LNCaP clone FGC (cell line): Measurements from ENCODE around the gene KCNK6.

Experiments
- DNase-seq: peaks from one replicate; pipeline ENCODE4 v3.0.0-alpha.2; 2011; ENCODE audit warnings: low read depth
- H3K4me3 ChIP-seq: 2 replicates; pipeline ENCODE4 v1.5.1; 2011; ENCODE audit warnings: mild to moderate bottlenecking, low read depth, low read length, control low read depth
- CTCF ChIP-seq: IDR thresholded peaks from 2 replicates; pipeline ENCODE4 v1.5.1; 2012; ENCODE audit warnings: mild to moderate bottlenecking; ENCODE audit not compliant: control insufficient read depth, insufficient read depth; ENCODE audit errors: extremely low read depth

KCNK6 gene

DNA sequence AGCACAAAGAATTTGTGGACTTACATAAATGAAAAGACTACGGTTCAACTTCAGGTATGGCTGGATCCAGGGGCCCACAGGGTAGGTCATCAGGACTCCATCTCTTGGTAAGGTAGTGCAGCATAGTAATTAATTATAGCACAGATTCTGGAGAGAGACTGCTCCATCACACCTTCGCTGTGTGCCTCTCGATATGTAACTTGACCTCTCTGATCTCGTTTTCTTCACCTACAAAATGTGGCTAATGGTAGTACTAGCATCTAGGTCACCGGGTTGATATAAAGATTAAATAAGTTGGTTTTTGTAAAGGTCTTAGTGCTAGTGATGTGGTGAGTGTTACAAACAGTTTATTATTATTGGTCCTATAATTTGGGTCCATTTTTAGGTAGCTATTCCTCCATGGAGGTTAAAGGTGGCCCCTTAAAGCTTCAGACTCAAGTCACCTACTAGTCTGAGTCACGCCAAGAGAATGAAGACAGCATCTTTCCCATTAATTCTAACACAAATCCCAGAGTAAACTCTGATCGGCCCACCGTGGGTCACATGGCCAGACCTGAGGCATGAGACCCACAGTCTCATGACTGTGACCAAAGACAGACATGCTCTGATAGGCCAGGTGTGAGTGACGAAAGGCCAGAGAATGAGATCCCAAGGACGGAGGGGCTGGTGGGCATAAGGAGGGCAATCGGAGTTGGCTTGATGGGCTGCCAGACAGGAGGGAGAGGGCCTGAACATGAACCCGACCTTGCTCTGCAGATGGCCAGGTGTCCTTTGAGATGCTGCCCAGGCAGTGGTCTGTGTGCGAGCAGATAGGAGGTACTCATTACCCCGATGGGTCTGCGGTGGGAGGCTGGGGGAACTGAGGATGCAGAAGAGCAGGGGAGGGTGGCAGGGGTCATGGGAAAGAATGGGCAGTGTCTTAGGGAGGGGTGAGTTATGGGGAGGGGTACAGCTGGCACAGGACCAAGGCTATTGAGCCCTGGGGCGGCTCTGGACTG, 36.4 kb downstream of the KCNK6 start:
- H3K4me3 ChIP-seq, result no peak overlapping the region
- no peak for TF ChIP-seq CTCF
- DNase-seq, result no peak

DNA sequence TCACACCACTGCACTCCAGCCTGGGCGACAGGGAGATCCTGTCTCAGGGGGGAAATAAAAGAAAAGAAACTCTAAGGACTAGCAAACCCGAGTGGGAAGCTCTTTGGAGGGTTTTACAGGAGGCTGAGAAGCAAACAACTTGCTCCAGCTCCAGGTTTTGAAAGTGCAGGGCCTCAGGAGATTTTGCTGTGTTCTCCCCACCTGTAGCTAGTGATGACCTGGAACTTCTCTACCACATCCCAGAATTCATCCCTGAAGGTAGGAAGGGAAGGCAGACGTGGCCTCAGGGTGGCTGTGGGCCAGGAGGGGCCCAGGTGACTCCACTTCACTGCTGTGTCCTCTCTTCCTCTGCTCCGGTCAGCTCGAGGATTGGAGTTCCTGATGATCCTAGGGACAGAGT, 38.4 kb downstream of the KCNK6 start:
- no peak for DNase-seq
- no peak for TF ChIP-seq CTCF

DNA sequence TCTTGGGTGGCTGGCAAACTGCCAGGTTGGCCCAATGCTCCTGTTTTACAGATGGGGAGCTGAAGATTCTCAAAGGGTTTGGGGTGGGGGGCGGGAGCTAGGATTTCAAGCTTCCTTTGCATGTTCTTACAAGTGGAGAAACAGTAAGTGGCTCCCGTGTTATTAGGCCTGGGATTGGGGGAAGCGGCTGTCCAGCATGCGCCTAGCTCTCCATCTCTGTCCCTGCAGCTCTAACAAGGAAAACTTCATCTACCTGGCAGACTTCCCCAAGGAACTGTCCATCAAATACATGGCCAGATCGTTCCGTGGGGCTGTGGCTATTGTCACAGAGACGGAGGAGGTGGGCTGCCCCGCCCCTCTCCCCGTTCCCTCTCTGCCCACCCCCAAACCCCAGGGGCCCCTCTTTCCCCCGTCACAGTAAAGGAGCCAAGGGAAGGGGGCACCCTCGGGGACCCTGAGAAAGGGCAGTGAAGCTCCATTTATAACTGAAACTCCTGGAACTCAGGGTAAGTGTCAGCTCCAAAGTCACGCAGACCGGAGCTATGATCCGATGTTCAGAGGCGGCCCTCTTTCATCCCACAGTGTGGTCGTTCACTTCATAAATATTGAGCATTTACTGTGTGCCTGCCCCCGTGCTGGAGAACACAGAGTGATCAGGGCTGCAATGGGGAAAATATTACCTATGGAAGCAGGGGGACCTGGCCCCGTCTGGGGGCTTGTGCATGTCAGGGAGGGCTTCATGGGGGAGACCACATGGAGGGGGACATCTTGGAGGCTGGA, 39.8 kb downstream of the KCNK6 start:
- no peak for DNase-seq
- H3K4me3 ChIP-seq, result no peak overlapping the region
- TF ChIP-seq CTCF, result no peak

More for the DNA sequence above, 38.4 kb downstream of the KCNK6 start:
- no peak overlapping the region for H3K4me3 ChIP-seq

DNA sequence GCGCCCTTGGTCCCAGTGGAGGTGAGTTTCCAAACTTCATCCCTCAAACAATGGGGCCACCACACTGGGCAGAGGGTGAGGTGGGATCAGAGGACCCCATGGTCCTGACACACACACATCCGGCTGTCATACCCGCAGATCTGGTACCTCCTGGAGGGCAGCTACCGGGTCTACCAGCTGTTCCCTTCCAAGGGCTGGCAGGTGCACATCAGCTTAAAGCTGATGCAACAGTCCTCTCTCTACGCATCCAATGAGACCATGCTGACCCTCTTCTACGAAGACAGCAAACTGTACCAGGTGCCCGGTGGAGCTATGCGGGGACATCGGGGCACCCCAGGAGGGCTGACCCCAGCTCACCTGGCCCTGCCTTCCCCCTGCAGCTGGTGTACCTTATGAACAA, 40.7 kb downstream of the KCNK6 start:
- no peak for DNase-seq
- no peak for TF ChIP-seq CTCF
- no peak overlapping the region for H3K4me3 ChIP-seq

DNA sequence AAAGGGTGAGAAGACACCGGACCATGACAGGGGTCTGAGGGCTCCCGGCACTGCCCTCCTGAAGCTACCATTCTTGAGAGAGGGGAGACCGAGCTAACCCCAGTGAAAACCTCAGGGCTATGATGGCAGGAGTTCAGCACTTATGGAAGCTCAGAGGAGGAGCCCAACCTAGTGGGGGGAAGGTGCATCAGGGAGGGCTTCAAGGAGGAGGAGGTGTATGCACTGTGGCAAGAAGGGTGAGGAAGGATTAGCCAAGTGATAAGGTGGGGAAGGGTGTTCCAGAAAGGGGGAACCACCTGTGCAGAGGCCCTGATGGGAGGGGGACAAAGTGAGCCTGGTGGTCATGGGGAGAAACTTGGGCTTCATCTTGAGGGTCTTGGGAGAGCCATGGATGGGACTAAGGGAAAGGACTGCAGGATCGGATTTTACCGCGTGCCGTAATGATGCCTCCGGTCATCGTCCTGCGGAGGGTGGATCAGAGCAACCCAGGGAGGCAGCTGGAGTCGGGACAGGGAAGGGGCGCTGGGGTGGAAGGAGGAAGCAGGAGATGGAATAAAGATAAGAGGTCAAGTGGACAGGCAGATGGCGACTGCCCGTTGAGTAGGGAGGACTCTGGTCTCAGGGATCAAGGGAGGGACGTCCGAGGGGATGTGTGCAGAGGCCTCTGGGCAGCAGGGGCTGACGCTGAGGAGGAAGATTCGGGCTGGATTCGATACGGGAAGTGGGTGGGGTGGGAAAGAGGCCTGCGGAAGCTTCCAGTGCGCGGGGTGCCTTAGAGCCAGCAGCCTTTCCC, 41.4 kb downstream of the KCNK6 start:
- TF ChIP-seq CTCF, result no peak
- H3K4me3 ChIP-seq, result peak overlapping the region; percentile 62
- DNase-seq, result no peak

DNA sequence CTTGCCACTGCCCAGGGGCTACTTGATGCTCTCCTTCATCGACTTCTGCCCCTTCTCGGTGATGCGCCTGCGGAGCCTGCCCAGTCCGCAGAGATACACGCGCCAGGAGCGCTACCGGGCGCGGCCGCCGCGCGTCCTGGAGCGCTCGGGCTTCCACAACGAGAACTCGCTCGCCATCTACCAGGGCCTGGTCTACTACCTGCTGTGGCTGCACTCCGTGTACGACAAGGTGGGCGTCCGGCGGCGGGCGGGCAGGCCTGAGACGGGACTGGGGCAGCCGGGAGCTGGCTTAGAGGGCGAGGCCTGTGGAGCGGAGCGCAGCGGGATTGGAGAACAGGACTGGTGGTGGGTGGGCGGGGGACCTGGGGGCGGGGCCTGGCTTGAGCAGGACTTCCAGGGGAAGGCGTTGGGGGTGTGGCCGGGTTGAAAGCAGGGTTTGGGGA, 42.0 kb downstream of the KCNK6 start:
- peak; percentile 31 for DNase-seq
- H3K4me3 ChIP-seq, result peak overlapping the region; percentile 62
- 0 out of 2 replicates have a peak, but pooled peaks have one; percentile 13 for TF ChIP-seq CTCF
